ENCODE results near the gene CCDC88C.
"Not testable (repeated sequence)": the region's sequence is repeated elsewhere in the genome, so short reads cannot be mapped to it uniquely, and the experiment has no call there.

DNA sequence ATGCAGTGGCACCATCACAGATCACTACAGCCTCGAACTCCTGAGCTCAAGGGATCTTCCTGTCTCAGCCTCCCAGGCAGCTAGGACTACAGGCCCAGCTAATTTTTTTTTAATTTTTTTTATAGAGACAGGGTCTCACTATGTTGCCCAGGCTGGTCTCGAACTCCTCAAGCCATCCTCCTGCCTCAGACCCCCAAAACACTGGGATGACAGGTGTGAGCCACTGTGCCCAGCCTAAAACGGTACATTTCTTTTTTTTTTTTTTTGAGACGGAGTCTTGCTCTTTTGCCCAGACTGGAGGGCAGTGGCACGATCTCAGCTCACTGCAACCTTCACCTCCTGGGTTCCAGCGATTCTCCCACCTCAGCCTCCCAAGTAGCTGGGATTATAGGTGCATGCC is 8.4 kb downstream of the CCDC88C start:
- not testable (repeated sequence) for TF ChIP-seq CREM (CRISPR knock-in tag; IDR thresholded peaks at IDR 0.05); IRF2 (CRISPR knock-in tag; IDR thresholded peaks at IDR 0.05; ENCODE audit: borderline replicate concordance, low read depth); ZNF138 (CRISPR knock-in tag; conservative IDR thresholded peaks at IDR 0.05); JUN (CRISPR knock-in tag; IDR thresholded peaks at IDR 0.05); CTCF (IDR thresholded peaks at IDR 0.05); IRF1 (CRISPR knock-in tag; IDR thresholded peaks at IDR 0.05); NFATC4 (CRISPR knock-in tag; IDR thresholded peaks at IDR 0.05); ZNF423 (CRISPR knock-in tag; IDR thresholded peaks at IDR 0.05); NR3C1 (CRISPR knock-in tag; conservative IDR thresholded peaks at IDR 0.05; ENCODE audit: low read depth); NR2C2 (CRISPR knock-in tag; IDR thresholded peaks at IDR 0.05)
- TF ChIP-seq, protein P1, sequence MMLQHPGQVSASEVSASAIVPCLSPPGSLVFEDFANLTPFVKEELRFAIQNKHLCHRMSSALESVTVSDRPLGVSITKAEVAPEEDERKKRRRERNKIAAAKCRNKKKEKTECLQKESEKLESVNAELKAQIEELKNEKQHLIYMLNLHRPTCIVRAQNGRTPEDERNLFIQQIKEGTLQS (CRISPR knock-in tag; conservative IDR thresholded peaks at IDR 0.05), result not testable (repeated sequence)
- peak; percentile 60; the same call in 1 of the 2 replicates for TF ChIP-seq ZNF121 (CRISPR knock-in tag; IDR thresholded peaks at IDR 0.05)
- TF ChIP-seq, protein P2, sequence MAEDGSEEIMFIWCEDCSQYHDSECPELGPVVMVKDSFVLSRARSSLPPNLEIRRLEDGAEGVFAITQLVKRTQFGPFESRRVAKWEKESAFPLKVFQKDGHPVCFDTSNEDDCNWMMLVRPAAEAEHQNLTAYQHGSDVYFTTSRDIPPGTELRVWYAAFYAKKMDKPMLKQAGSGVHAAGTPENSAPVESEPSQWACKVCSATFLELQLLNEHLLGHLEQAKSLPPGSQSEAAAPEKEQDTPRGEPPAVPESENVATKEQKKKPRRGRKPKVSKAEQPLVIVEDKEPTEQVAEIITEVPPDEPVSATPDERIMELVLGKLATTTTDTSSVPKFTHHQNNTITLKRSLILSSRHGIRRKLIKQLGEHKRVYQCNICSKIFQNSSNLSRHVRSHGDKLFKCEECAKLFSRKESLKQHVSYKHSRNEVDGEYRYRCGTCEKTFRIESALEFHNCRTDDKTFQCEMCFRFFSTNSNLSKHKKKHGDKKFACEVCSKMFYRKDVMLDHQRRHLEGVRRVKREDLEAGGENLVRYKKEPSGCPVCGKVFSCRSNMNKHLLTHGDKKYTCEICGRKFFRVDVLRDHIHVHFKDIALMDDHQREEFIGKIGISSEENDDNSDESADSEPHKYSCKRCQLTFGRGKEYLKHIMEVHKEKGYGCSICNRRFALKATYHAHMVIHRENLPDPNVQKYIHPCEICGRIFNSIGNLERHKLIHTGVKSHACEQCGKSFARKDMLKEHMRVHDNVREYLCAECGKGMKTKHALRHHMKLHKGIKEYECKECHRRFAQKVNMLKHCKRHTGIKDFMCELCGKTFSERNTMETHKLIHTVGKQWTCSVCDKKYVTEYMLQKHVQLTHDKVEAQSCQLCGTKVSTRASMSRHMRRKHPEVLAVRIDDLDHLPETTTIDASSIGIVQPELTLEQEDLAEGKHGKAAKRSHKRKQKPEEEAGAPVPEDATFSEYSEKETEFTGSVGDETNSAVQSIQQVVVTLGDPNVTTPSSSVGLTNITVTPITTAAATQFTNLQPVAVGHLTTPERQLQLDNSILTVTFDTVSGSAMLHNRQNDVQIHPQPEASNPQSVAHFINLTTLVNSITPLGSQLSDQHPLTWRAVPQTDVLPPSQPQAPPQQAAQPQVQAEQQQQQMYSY (CRISPR knock-in tag; IDR thresholded peaks at IDR 0.05), result not testable (repeated sequence)
